Left ventricle myocardium superior (tissue), 1 donor: ENCODE results near the gene INPP4A. TPM values are rescaled to one million over a fixed set of nuclear protein-coding genes. Genes with fewer than 3 reads are reported as not detected.

Experiments
- ATAC-seq: fragments of 200-7000 bp; cut with Tn5 transposase; one replicate; pipeline ENCODE4 v1.9.1; 2020; ENCODE audit warnings: mild to moderate bottlenecking, moderate library complexity
- DNase-seq: peaks from one replicate; pipeline ENCODE4 v3.0.0-alpha.2; 2020
- intact Hi-C: fragments of 100-400 bp; cut with micrococcal nuclease; formaldehyde crosslinking; loops from one replicate; pipeline ENCODE4 v1.11.0; 2022
- total RNA-seq: library from RNA; stranded (reverse); fragmentation: NEBNext Ultra II Directional; extraction: Animal tissue kit (Norgen Biotek cat#: 25700); gene quantifications from one replicate; pipeline ENCODE4 v1.2.1, GENCODE V29; 2021
- donor health status: DM: no; HTN: yes; CAD: no; lungs with severe emphysema.

INPP4A gene
- total RNA-seq, 1 donor from 2014 or later: 16.3 TPM

GRCh38 chr2:98548920-98549818 lies 104.5 kb downstream of the INPP4A start:
- no peak for DNase-seq
- ATAC-seq: no peak
- intact Hi-C loops: no loop called here

GRCh38 chr2:98550165-98550564 lies 105.5 kb downstream of the INPP4A start:
- intact Hi-C loops: no loop called here
- no peak for ATAC-seq

GRCh38 chr2:98551316-98551715 lies 106.7 kb downstream of the INPP4A start:
- DNase-seq (no peak), ATAC-seq (no peak)
- intact Hi-C loops: no loop called here

More at GRCh38 chr2:98550165-98550564, 105.5 kb downstream of the INPP4A start:
- DNase-seq: no peak

GRCh38 chr2:98552499-98553179 lies 108.0 kb downstream of the INPP4A start:
- no peak for ATAC-seq
- intact Hi-C loops: no loop called here
- DNase-seq: no peak

GRCh38 chr2:98554116-98554861 lies 109.6 kb downstream of the INPP4A start:
- ATAC-seq (no peak), DNase-seq (no peak)
- intact Hi-C loops: no loop called here

- no peak for DNase-seq
- no peak for ATAC-seq
- intact Hi-C loops: no loop called here
These were observed 111.0 kb downstream of the INPP4A start for GRCh38 chr2:98555696-98556095.

GRCh38 chr2:98556344-98557033 lies 111.8 kb downstream of the INPP4A start:
- ATAC-seq: no peak
- no peak for DNase-seq
- intact Hi-C loops: no loop called here

- DNase-seq (no peak), ATAC-seq (no peak)
- intact Hi-C loops: no loop called here
These were observed 114.3 kb downstream of the INPP4A start for GRCh38 chr2:98558852-98559530.

GRCh38 chr2:98559581-98559980 lies 114.9 kb downstream of the INPP4A start:
- DNase-seq: no peak
- intact Hi-C loops: no loop called here

GRCh38 chr2:98560256-98560771 lies 115.7 kb downstream of the INPP4A start:
- DNase-seq: peak; percentile 72
- peak; percentile 91 for ATAC-seq
- intact Hi-C loops: no loop called here

More at GRCh38 chr2:98559581-98559980, 114.9 kb downstream of the INPP4A start:
- no peak for ATAC-seq

- ATAC-seq (no peak), DNase-seq (no peak)
- intact Hi-C loops: no loop called here
These were observed 116.4 kb downstream of the INPP4A start for GRCh38 chr2:98561018-98561417.

GRCh38 chr2:98561902-98562695 lies 117.4 kb downstream of the INPP4A start:
- ATAC-seq: peak; percentile 55
- DNase-seq: no peak
- intact Hi-C loops: no loop called here

GRCh38 chr2:98563394-98563793 lies 118.7 kb downstream of the INPP4A start:
- intact Hi-C loops: no loop called here
- ATAC-seq (no peak), DNase-seq (no peak)

- intact Hi-C loops: no loop called here
- ATAC-seq: no peak
These were observed 120.0 kb downstream of the INPP4A start for GRCh38 chr2:98564541-98565132.

GRCh38 chr2:98565286-98565860 lies 120.7 kb downstream of the INPP4A start:
- intact Hi-C loops: no loop called here
- DNase-seq (no peak), ATAC-seq (no peak)

More at GRCh38 chr2:98564541-98565132, 120.0 kb downstream of the INPP4A start:
- no peak for DNase-seq

GRCh38 chr2:98565941-98566340 lies 121.3 kb downstream of the INPP4A start:
- ATAC-seq (no peak), DNase-seq (no peak)
- intact Hi-C loops: no loop called here
